ENCODE results near the gene SHISA5. TPM values are rescaled to one million over a fixed set of nuclear protein-coding genes. Genes with fewer than 3 reads are reported as not detected.

SHISA5 gene
- total and polyA plus RNA-seq, 2 of the 8 experiments (the other 6 are each of a cell fraction or from before 2014, with no cell fraction given), result 196 to 315 TPM

DNA sequence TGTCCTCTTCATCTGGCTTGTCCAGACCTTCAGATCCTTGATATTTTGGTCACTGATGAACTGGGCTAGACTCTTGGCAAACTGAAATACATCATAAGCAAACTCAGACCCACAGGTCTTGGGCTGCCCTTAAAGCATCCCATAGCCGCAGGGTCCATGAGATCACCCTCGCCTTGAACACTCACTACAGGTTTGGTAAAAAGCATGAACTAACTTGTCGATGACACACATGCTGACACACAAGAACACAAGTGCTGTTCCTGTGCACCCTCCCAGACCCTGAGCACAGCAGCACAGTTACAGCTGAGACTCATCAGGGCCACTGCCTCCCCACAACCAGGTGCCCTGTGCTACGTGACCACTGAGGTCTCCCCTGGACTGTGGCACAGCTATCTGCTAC is 31.6 kb upstream of the SHISA5 start (continued):
- TF ChIP-seq, protein P1, sequence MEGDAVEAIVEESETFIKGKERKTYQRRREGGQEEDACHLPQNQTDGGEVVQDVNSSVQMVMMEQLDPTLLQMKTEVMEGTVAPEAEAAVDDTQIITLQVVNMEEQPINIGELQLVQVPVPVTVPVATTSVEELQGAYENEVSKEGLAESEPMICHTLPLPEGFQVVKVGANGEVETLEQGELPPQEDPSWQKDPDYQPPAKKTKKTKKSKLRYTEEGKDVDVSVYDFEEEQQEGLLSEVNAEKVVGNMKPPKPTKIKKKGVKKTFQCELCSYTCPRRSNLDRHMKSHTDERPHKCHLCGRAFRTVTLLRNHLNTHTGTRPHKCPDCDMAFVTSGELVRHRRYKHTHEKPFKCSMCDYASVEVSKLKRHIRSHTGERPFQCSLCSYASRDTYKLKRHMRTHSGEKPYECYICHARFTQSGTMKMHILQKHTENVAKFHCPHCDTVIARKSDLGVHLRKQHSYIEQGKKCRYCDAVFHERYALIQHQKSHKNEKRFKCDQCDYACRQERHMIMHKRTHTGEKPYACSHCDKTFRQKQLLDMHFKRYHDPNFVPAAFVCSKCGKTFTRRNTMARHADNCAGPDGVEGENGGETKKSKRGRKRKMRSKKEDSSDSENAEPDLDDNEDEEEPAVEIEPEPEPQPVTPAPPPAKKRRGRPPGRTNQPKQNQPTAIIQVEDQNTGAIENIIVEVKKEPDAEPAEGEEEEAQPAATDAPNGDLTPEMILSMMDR (IDR thresholded peaks at IDR 0.05; ENCODE audit: control extremely low read depth in 1 of 3, insufficient read depth in 1 of 3, low read depth in 1 of 3, low read length in 3 of 3), result no peak
- no peak for TF ChIP-seq HDAC6 (IDR thresholded peaks at IDR 0.05; ENCODE audit: low read depth, low read length)
- TF ChIP-seq POLR2AphosphoS5 (IDR thresholded peaks at IDR 0.05; ENCODE audit: low read depth, low read length), result no peak
- TF ChIP-seq JUN (IDR thresholded peaks at IDR 0.05; ENCODE audit: low read depth, low read length), result no peak
- TF ChIP-seq BACH1 (IDR thresholded peaks at IDR 0.05; ENCODE audit: low read length), result no peak

Data from H1 (cell line).